OCI-LY3 (cell line): ENCODE measurements around the gene RFX2.

Experiments used
- H2AFZ ChIP-seq: fragments of 200-600, 300-600 bp; shearing (Covaris generic); 2 replicates; pipeline ENCODE4 v1.6.0; 2014; ENCODE audit warnings: antibody characterized with exemption, low read depth, low read length
- H3K27ac ChIP-seq: fragments of 200-600, 300-600 bp; sonication (generic); 2 replicates; pipeline ENCODE4 v1.5.1; 2014; ENCODE audit warnings: mild to moderate bottlenecking, low read length, moderate library complexity, mixed read lengths
- H3K27me3 ChIP-seq: fragments of 200-600, 300-600 bp; sonication (generic); 2 replicates; pipeline ENCODE4 v1.6.1; 2014; ENCODE audit warnings: low read depth, low read length, mixed read lengths
- H3K36me3 ChIP-seq: fragments of 200-600, 300-600 bp; sonication (generic); replicated peaks from 2 replicates; pipeline ENCODE3; 2014; ENCODE audit warnings: low read depth, low read length, mixed read lengths
- H3K4me1 ChIP-seq: fragments of 300-600, 200-600 bp; sonication (generic); 2 replicates; pipeline ENCODE4 v1.6.1; 2014; ENCODE audit warnings: low read length, mixed read lengths
- H3K4me2 ChIP-seq: fragments of 200-600, 300-600 bp; sonication (generic); 2 replicates; pipeline ENCODE4 v1.6.1; 2014; ENCODE audit warnings: low read length, mixed read lengths
- H3K4me3 ChIP-seq: fragments of 300-600, 200-600 bp; sonication (generic); 2 replicates; pipeline ENCODE4 v1.5.1; 2014; ENCODE audit warnings: antibody characterized with exemption, mild to moderate bottlenecking, low read length, moderate library complexity
- H3K79me2 ChIP-seq: fragments of 300-600, 200-600 bp; shearing (Covaris generic); 2 replicates; pipeline ENCODE4 v1.6.1; 2014; ENCODE audit warnings: mild to moderate bottlenecking, low read length, mixed read lengths
- H3K9ac ChIP-seq: fragments of 300-600, 200-600 bp; shearing (Covaris generic); 2 replicates; pipeline ENCODE4 v1.6.0; 2014; ENCODE audit warnings: mild to moderate bottlenecking, low read length, moderate library complexity
- H3K9me3 ChIP-seq: fragments of 200-600, 300-600 bp; shearing (Covaris generic); 2 replicates; pipeline ENCODE4 v1.6.1; 2014; ENCODE audit warnings: low read length, mixed read lengths; ENCODE audit not compliant: insufficient read depth
- H4K20me1 ChIP-seq: fragments of 200-600, 300-600 bp; sonication (generic); 2 replicates; pipeline ENCODE4 v1.6.1; 2016; ENCODE audit warnings: low read length, mixed read lengths; ENCODE audit not compliant: insufficient read depth
- CTCF ChIP-seq: fragments of 200-600, 300-600 bp; sonication (generic); IDR thresholded peaks from 2 replicates; pipeline ENCODE4 v1.5.1; 2014; ENCODE audit warnings: antibody characterized with exemption, low read length, low read depth
- EZH2phosphoT487 ChIP-seq: fragments of 200-600 bp; shearing (Covaris generic); IDR thresholded peaks from 2 replicates; pipeline ENCODE4 v1.6.1; 2018; ENCODE audit warnings: antibody characterized with exemption, mixed run types, low read depth

The RFX2 gene

GRCh38 chr19:6060600-6061375 lies 49.5 kb downstream of the RFX2 start:
- Histone ChIP-seq H3K4me2 (no peak overlapping the region), H3K79me2 (no peaks in the 10 kb centered on the region), H2AFZ (no peak overlapping the region), H3K9ac (no peak overlapping the region), H3K9me3 (no peaks in the 10 kb centered on the region), H3K27me3 (no peaks in the 10 kb centered on the region), H4K20me1 (no peaks in the 10 kb centered on the region), H3K4me3 (no peak overlapping the region), H3K36me3 (no peaks in the 10 kb centered on the region), H3K27ac (no peak overlapping the region), H3K4me1 (no peaks in the 10 kb centered on the region)
- TF ChIP-seq CTCF = no peak
- no peak for TF ChIP-seq EZH2phosphoT487

GRCh38 chr19:6059988-6060599 lies 50.2 kb downstream of the RFX2 start:
- Histone ChIP-seq H3K9me3 (no peaks in the 10 kb centered on the region), H3K27me3 (no peaks in the 10 kb centered on the region), H3K79me2 (no peaks in the 10 kb centered on the region), H3K4me3 (no peak overlapping the region), H3K4me1 (no peaks in the 10 kb centered on the region), H3K4me2 (no peak overlapping the region), H2AFZ (no peak overlapping the region), H4K20me1 (no peaks in the 10 kb centered on the region), H3K36me3 (no peaks in the 10 kb centered on the region), H3K9ac (no peak overlapping the region), H3K27ac (no peak overlapping the region)
- TF ChIP-seq EZH2phosphoT487 (no peak), CTCF (no peak)

GRCh38 chr19:6059396-6059947 lies 50.8 kb downstream of the RFX2 start:
- TF ChIP-seq EZH2phosphoT487 (no peak), CTCF (no peak)
- no peak overlapping the region for H2AFZ ChIP-seq
- no peaks in the 10 kb centered on the region for H3K36me3 ChIP-seq
- H3K27ac ChIP-seq = no peak overlapping the region
- H3K79me2 ChIP-seq = no peaks in the 10 kb centered on the region
- H3K4me2 ChIP-seq = no peak overlapping the region
- no peaks in the 10 kb centered on the region for H3K9me3 ChIP-seq
- H3K9ac ChIP-seq = no peak overlapping the region
- no peak overlapping the region for H3K4me3 ChIP-seq
- no peaks in the 10 kb centered on the region for H3K27me3 ChIP-seq
- H4K20me1 ChIP-seq = no peaks in the 10 kb centered on the region
- H3K4me1 ChIP-seq = no peaks in the 10 kb centered on the region

GRCh38 chr19:6058518-6059201 lies 51.6 kb downstream of the RFX2 start:
- Histone ChIP-seq H2AFZ (no peak overlapping the region), H3K4me2 (no peak overlapping the region), H3K27ac (no peak overlapping the region), H3K79me2 (no peaks in the 10 kb centered on the region), H3K4me3 (no peak overlapping the region), H4K20me1 (no peaks in the 10 kb centered on the region), H3K9ac (no peak overlapping the region), H3K36me3 (no peaks in the 10 kb centered on the region), H3K27me3 (no peaks in the 10 kb centered on the region), H3K4me1 (no peaks in the 10 kb centered on the region), H3K9me3 (no peaks in the 10 kb centered on the region)
- TF ChIP-seq EZH2phosphoT487 = no peak
- TF ChIP-seq CTCF = no peak
